ENCODE data around the gene LAMB4. TPM values are rescaled to one million over a fixed set of nuclear protein-coding genes. Genes with fewer than 3 reads are reported as not detected.

Gene LAMB4
- total and polyA plus RNA-seq, 2 donors (not counting 1 experiment from before 2014, with no cell fraction given): not detected

- Histone ChIP-seq H3K9ac (ENCODE audit: low read length) (no peak overlapping the region), H4K20me1 (ENCODE audit: control insufficient read depth, insufficient read depth, low read length, poor library complexity, severe bottlenecking) (no peaks in the 10 kb centered on the region), H3K27ac (ENCODE audit: low read length in 2 of 2) (no peak overlapping the region), H3K36me3 (replicated peaks in 1 of 2; ENCODE audit: control extremely low read depth in 1 of 2, control insufficient read depth in 1 of 2, extremely low read depth in 1 of 2, insufficient read depth in 2 of 2, low read length in 1 of 2) (no peaks in the 10 kb centered on the region), H3K4me3 (ENCODE audit: control extremely low read depth in 1 of 5, extremely low read depth in 1 of 5, insufficient read depth in 1 of 5, low read depth in 2 of 5, low read length in 4 of 5) (no peak overlapping the region), H3K9me3 (ENCODE audit: control extremely low read depth in 1 of 3, control insufficient read depth in 2 of 3, insufficient read depth in 1 of 3, low read length in 2 of 3) (no peaks in the 10 kb centered on the region), H3K27me3 (replicated peaks in 1 of 4; ENCODE audit: control extremely low read depth in 1 of 4, control insufficient read depth in 3 of 4, insufficient read depth in 4 of 4, low read length in 3 of 4) (peaks cover 0 to 12% (median 0%) of the 10 kb centered on the region in 4 experiments), H3K79me2 (ENCODE audit: control insufficient read depth, insufficient read depth, low read length) (no peaks in the 10 kb centered on the region), H3K4me2 (replicated peaks; ENCODE audit: low read depth, low read length, poor library complexity, severe bottlenecking) (no peak overlapping the region), H2AFZ (ENCODE audit: insufficient read depth, low read depth, low read length, poor library complexity, severe bottlenecking) (no peak overlapping the region), H3K4me1 (ENCODE audit: control insufficient read depth in 2 of 2, insufficient read depth in 2 of 2, low read length in 2 of 2) (no peaks in the 10 kb centered on the region)
- H3K4me1 Mint-ChIP-seq: peaks cover 1% of the 10 kb centered on the region
- H3K9me3 Mint-ChIP-seq (ENCODE audit: insufficient read depth): peaks cover 3% of the 10 kb centered on the region
- no peak overlapping the region for H3K27ac Mint-ChIP-seq
- no CpG with 5 or more reads among the region's 1 CpG for WGBS (ENCODE audit: insufficient coverage)
- H3K4me3 Mint-ChIP-seq: no peak overlapping the region
- POLR2A ChIA-PET: interaction anchor here (0.5 kb wide), 1 partner anchor 309 kb away, joined by 8 read pairs; no protein-coding TSS in a partner anchor
- CTCF ChIA-PET: interaction anchor here (1.0 to 2.8 kb wide), 2 partner anchors 13 to 22 kb away, joined by 4 to 13 read pairs; no protein-coding TSS in a partner anchor
- intact Hi-C loops (cut with micrococcal nuclease): no loop called here
- DNase-seq (no peak), ATAC-seq (ENCODE audit: low read depth) (no peak)
- H3K27me3 Mint-ChIP-seq: peaks cover 30% of the 10 kb centered on the region
- no peak for TF ChIP-seq EZH2 (IDR thresholded peaks at IDR 0.05; ENCODE audit: borderline replicate concordance, insufficient read depth, low read depth, low read length, poor library complexity, severe bottlenecking)
- no peak for TF ChIP-seq CTCF (IDR thresholded peaks at IDR 0.05)
These were observed 28.6 kb upstream of the LAMB4 start for GRCh38 chr7:108158776-108159175.

DNA sequence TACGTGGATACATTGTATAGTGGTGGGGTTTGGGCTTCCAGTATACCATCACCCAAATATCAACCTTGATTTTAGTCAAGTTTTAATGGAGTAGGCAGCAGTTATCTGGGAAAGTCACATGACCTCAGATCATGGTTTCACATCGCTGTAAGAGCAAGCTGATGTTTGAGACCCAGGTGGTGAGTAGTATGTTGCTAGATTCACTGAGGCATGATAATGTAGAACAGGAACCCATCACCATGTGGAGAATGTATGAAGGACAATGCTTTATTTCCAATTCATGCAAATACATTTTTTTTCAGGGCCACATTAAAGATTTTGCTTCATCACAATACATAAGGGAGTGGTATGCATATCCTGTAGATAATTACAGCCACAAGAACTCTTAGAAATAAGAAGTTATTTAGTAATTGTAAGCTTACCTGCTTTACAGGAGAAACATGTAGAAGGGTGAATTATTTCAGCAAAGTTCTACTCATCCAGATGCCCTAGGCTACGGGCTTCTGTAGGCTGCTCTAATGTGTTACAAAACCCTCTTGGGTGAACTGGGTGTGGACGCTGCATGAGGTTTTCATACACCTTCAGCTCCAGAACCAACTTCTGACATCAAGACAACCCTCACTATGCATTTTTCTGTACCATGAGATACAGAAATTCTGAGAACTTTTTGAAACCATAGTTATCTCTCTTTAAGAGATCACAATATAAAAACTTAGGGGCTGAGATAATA lies 27.6 kb upstream of the LAMB4 start:
- Histone ChIP-seq H3K9ac (ENCODE audit: low read length) (no peak overlapping the region), H3K27me3 (replicated peaks in 1 of 4; ENCODE audit: control extremely low read depth in 1 of 4, control insufficient read depth in 3 of 4, insufficient read depth in 4 of 4, low read length in 3 of 4) (peaks cover 0 to 12% (median 0%) of the 10 kb centered on the region in 4 experiments), H3K4me3 (ENCODE audit: control extremely low read depth in 1 of 5, extremely low read depth in 1 of 5, insufficient read depth in 1 of 5, low read depth in 2 of 5, low read length in 4 of 5) (no peak overlapping the region), H2AFZ (ENCODE audit: insufficient read depth, low read depth, low read length, poor library complexity, severe bottlenecking) (no peak overlapping the region), H3K9me3 (ENCODE audit: control extremely low read depth in 1 of 3, control insufficient read depth in 2 of 3, insufficient read depth in 1 of 3, low read length in 2 of 3) (no peaks in the 10 kb centered on the region), H3K36me3 (replicated peaks in 1 of 2; ENCODE audit: control extremely low read depth in 1 of 2, control insufficient read depth in 1 of 2, extremely low read depth in 1 of 2, insufficient read depth in 2 of 2, low read length in 1 of 2) (no peaks in the 10 kb centered on the region), H3K27ac (ENCODE audit: low read length in 2 of 2) (no peak overlapping the region), H3K79me2 (ENCODE audit: control insufficient read depth, insufficient read depth, low read length) (no peaks in the 10 kb centered on the region), H3K4me1 (ENCODE audit: control insufficient read depth in 2 of 2, insufficient read depth in 2 of 2, low read length in 2 of 2) (no peaks in the 10 kb centered on the region), H4K20me1 (ENCODE audit: control insufficient read depth, insufficient read depth, low read length, poor library complexity, severe bottlenecking) (no peaks in the 10 kb centered on the region), H3K4me2 (replicated peaks; ENCODE audit: low read depth, low read length, poor library complexity, severe bottlenecking) (no peak overlapping the region)
- Mint-ChIP-seq H3K4me3 (no peak overlapping the region), H3K27ac (no peak overlapping the region), H3K4me1 (peaks cover 1% of the 10 kb centered on the region), H3K27me3 (peaks cover 33% of the 10 kb centered on the region), H3K9me3 (ENCODE audit: insufficient read depth) (no peaks in the 10 kb centered on the region)
- DNase-seq (no peak), ATAC-seq (ENCODE audit: low read depth) (no peak)
- ChIA-PET POLR2A (no interaction called here), CTCF (interaction anchor here (0.7 to 2.8 kb wide), 3 partner anchors 12 to 44 kb away, joined by 3 to 13 read pairs (median 4); no protein-coding TSS in a partner anchor)
- TF ChIP-seq EZH2 (IDR thresholded peaks at IDR 0.05; ENCODE audit: borderline replicate concordance, insufficient read depth, low read depth, low read length, poor library complexity, severe bottlenecking): no peak
- TF ChIP-seq CTCF (IDR thresholded peaks at IDR 0.05): no peak
- intact Hi-C loops (cut with micrococcal nuclease): no loop called here
- WGBS (ENCODE audit: insufficient coverage): 100% methylated on average over 2 of the region's 4 CpGs
